Mesothelial cell of epicardium (in vitro differentiated cells): ENCODE results near the gene DDIT4. TPM values are rescaled to one million over a fixed set of nuclear protein-coding genes. Genes with fewer than 3 reads are reported as not detected.
A peak's percentile ranks its signal among the peaks of the same experiment; 100 is the strongest.
"Not testable (repeated sequence)": the region's sequence is repeated elsewhere in the genome, so short reads cannot be mapped to it uniquely, and the experiment has no call there.

Experiments
- DNase-seq, 2 experiments: peaks; one replicate each; pipeline ENCODE4 v3.0.0; 2021; ENCODE audit warnings: low spot score in 2 of 2; ENCODE audit not compliant: unreplicated experiment in 2 of 2
- H3K27ac Mint-ChIP-seq: 2 replicates; pipeline ENCODE4 v1.8.0; 2021; ENCODE audit warnings: mixed read lengths
- H3K27me3 Mint-ChIP-seq: 2 replicates; pipeline ENCODE4 v1.8.0; 2021; ENCODE audit warnings: low read depth, mixed read lengths
- H3K36me3 Mint-ChIP-seq: 2 replicates; pipeline ENCODE4 v1.8.0; 2021; ENCODE audit warnings: mixed read lengths
- H3K4me1 Mint-ChIP-seq: 2 replicates; pipeline ENCODE4 v1.8.0; 2021; ENCODE audit warnings: mixed read lengths
- H3K4me3 Mint-ChIP-seq: 2 replicates; pipeline ENCODE4 v1.8.0; 2021; ENCODE audit warnings: mild to moderate bottlenecking, moderate library complexity, mixed read lengths
- H3K9me3 Mint-ChIP-seq: 2 replicates; pipeline ENCODE4 v1.8.0; 2021; ENCODE audit warnings: mixed read lengths
- total RNA-seq: library from RNA; stranded (reverse); gene quantifications from 3 replicates; pipeline ENCODE4 v1.2.1, GENCODE V29; 2021
- TF ChIP-seq, protein P1 (sequence below): fragments of 200-600 bp; sonication (generic); IDR thresholded peaks from one replicate; pipeline ENCODE4 v1.5.0; 2021; ENCODE audit warnings: antibody characterized with exemption; ENCODE audit not compliant: unreplicated experiment

Gene DDIT4, protein sequence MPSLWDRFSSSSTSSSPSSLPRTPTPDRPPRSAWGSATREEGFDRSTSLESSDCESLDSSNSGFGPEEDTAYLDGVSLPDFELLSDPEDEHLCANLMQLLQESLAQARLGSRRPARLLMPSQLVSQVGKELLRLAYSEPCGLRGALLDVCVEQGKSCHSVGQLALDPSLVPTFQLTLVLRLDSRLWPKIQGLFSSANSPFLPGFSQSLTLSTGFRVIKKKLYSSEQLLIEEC
- 61.6 to 62.5 TPM (median 61.9 TPM) in 3 replicates for total RNA-seq

DNA sequence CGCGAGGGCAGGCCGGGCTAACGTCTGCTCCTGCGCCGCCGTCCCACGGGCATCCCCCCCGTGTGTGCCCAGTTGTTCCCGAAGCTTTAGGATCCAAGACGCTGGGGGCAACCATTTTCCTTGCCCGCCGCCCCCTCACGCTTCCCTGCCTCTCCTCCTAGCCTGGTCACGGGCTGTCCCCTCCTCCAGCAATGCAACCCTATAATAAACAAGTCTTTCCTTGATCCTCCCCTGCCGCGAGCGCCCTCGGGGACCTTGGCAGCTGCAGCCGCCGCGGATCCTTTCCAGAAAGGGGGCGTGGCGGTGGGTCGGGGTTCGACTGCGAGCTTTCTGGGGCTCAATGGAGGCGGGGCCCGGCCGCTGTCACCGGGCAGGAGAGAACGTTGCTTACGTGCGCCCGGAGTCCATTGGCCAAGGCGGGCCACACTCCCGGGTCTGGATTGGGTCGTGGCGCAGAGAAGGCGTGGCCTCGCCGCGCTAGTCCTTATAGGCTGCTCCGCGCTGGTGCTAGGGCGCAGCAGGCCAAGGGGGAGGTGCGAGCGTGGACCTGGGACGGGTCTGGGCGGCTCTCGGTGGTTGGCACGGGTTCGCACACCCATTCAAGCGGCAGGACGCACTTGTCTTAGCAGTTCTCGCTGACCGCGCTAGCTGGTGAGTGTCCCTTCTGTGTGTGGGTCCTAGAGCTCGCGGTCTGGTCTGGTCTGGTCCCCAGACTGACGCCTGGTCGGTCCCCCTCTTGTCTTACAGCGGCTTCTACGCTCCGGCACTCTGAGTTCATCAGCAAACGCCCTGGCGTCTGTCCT lies at the start of gene DDIT4:
TSS of gene DDIT4 (plus strand) at position 515 of the 803 bp plus-strand sequence. CDS start 293 bp downstream, outside the sequence.
- DNase-seq, result peak; percentile 93 to 97
- Mint-ChIP-seq H3K9me3 (no peaks in the 10 kb centered on the region), H3K27ac (peak within 1 kb of the TSS; percentile 97), H3K36me3 (peaks cover 8% of the 10 kb centered on the region), H3K4me3 (peak within 1 kb of the TSS; percentile 93), H3K27me3 (no peaks in the 10 kb centered on the region), H3K4me1 (peaks cover 45% of the 10 kb centered on the region)
- TF ChIP-seq, protein P1, sequence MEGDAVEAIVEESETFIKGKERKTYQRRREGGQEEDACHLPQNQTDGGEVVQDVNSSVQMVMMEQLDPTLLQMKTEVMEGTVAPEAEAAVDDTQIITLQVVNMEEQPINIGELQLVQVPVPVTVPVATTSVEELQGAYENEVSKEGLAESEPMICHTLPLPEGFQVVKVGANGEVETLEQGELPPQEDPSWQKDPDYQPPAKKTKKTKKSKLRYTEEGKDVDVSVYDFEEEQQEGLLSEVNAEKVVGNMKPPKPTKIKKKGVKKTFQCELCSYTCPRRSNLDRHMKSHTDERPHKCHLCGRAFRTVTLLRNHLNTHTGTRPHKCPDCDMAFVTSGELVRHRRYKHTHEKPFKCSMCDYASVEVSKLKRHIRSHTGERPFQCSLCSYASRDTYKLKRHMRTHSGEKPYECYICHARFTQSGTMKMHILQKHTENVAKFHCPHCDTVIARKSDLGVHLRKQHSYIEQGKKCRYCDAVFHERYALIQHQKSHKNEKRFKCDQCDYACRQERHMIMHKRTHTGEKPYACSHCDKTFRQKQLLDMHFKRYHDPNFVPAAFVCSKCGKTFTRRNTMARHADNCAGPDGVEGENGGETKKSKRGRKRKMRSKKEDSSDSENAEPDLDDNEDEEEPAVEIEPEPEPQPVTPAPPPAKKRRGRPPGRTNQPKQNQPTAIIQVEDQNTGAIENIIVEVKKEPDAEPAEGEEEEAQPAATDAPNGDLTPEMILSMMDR, result no peak

DNA sequence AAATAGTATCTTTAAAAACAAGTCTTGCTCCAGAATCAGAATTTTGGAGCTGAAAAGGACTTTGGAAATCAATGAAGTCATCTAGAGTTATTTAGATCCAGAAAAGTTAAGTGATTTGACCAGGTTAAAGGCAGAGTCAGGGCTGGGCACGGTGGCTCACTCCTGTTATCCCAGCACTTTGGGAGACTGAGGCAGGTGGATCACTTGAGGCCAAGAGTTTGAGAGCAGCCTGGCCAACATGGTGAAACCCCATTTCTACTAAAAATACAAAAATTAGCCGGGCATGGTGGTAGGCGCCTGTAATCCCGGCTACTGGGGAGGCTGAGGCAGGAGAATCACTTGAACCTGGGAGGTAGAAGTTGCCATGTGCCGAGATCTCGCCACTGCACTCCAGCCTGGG lies 49.5 kb upstream of the DDIT4 start:
- peak overlapping the region; percentile 59 for H3K27ac Mint-ChIP-seq
- not testable (repeated sequence) for H3K9me3 Mint-ChIP-seq, H3K36me3 Mint-ChIP-seq, H3K27me3 Mint-ChIP-seq, DNase-seq, H3K4me1 Mint-ChIP-seq, H3K4me3 Mint-ChIP-seq

DNA sequence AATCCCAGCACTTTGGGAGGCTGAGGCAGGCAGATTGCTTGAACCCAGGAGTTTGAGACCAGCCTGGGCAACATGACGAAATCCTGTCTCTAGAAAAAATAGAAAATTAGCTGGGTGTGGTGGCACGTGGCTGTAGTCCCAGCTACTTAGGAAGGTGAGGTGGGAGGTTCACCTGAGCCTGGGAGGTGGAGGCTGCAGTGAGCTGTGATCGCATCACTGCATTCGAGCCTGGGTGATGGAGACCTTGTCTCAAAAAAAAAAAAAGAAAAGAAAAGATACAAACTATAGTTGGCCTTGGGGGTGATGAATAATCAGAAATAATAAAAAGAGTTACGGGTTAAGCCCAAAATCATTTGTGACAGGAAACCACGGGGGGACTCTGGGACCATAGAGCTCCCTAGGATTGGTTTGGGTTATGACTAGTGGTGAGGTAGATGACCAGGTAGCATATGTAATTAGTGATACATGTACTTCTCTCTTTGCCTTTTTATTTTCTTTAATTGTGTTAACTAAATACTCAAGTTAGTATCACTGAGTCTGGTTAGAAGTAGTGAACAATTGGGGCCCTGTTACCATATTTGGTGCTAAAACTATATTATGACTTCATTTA lies 47.2 kb upstream of the DDIT4 start:
- H3K4me1 Mint-ChIP-seq, result peaks cover 7% of the 10 kb centered on the region
- H3K36me3 Mint-ChIP-seq, result peaks cover 8% of the 10 kb centered on the region
- H3K27me3 Mint-ChIP-seq, result no peaks in the 10 kb centered on the region
- no peaks in the 10 kb centered on the region for H3K9me3 Mint-ChIP-seq
- TF ChIP-seq, protein P1, result no peak
- H3K27ac Mint-ChIP-seq, result peak overlapping the region; percentile 59
- no peak for DNase-seq
- H3K4me3 Mint-ChIP-seq, result no peak overlapping the region

GRCh38 chr10:72227826-72228225 lies 45.9 kb upstream of the DDIT4 start:
- Mint-ChIP-seq H3K27ac (no peak overlapping the region), H3K27me3 (no peaks in the 10 kb centered on the region), H3K4me1 (peaks cover 5% of the 10 kb centered on the region), H3K36me3 (peaks cover 10% of the 10 kb centered on the region), H3K9me3 (no peaks in the 10 kb centered on the region), H3K4me3 (no peak overlapping the region)
- no peak for DNase-seq
- TF ChIP-seq, protein P1, result no peak

- no peaks in the 10 kb centered on the region for H3K9me3 Mint-ChIP-seq
- H3K36me3 Mint-ChIP-seq, result peaks cover 15% of the 10 kb centered on the region
- H3K27me3 Mint-ChIP-seq, result no peaks in the 10 kb centered on the region
- no peak overlapping the region for H3K4me3 Mint-ChIP-seq
- H3K4me1 Mint-ChIP-seq, result peaks cover 4% of the 10 kb centered on the region
- TF ChIP-seq, protein P1, result no peak
- no peak for DNase-seq
- H3K27ac Mint-ChIP-seq, result no peak overlapping the region
These were observed 45.4 kb upstream of the DDIT4 start for GRCh38 chr10:72228318-72228751.
